Panc1 (cell line): ENCODE data around the gene GPR15.

Source experiments
- CTCF ChIP-seq: fragments of 450-650 bp; IDR thresholded peaks from 2 replicates; pipeline ENCODE4 v1.5.1; 2017; ENCODE audit warnings: mild to moderate bottlenecking
- POLR2AphosphoS5 ChIP-seq: IDR thresholded peaks from 2 replicates; pipeline ENCODE4 v1.6.1; 2012; ENCODE audit warnings: mild to moderate bottlenecking, low read depth, low read length, moderate library complexity
- SIN3A ChIP-seq: IDR thresholded peaks from 2 replicates; pipeline ENCODE4 v1.6.1; 2012; ENCODE audit warnings: low read depth, mild to moderate bottlenecking, low read length, moderate library complexity, borderline replicate concordance; ENCODE audit not compliant: insufficient read depth
- TCF7L2 ChIP-seq: IDR thresholded peaks from 2 replicates; pipeline ENCODE4 v1.6.1; 2011; ENCODE audit warnings: mild to moderate bottlenecking, low read depth, low read length, inconsistent platforms
- TF ChIP-seq, protein P1 (sequence below), 2 experiments: IDR thresholded peaks; 2 replicates each; pipeline ENCODE4 v1.6.1; 2011 to 2012; ENCODE audit warnings: low read depth in 2 of 2, control low read depth in 1 of 2, low read length in 1 of 2, mild to moderate bottlenecking in 1 of 2, moderate library complexity in 1 of 2; ENCODE audit not compliant: insufficient read depth in 1 of 2

- TF ChIP-seq CTCF (no peak), POLR2AphosphoS5 (no peak), SIN3A (no peak), TCF7L2 (no peak)
- TF ChIP-seq, protein P1, sequence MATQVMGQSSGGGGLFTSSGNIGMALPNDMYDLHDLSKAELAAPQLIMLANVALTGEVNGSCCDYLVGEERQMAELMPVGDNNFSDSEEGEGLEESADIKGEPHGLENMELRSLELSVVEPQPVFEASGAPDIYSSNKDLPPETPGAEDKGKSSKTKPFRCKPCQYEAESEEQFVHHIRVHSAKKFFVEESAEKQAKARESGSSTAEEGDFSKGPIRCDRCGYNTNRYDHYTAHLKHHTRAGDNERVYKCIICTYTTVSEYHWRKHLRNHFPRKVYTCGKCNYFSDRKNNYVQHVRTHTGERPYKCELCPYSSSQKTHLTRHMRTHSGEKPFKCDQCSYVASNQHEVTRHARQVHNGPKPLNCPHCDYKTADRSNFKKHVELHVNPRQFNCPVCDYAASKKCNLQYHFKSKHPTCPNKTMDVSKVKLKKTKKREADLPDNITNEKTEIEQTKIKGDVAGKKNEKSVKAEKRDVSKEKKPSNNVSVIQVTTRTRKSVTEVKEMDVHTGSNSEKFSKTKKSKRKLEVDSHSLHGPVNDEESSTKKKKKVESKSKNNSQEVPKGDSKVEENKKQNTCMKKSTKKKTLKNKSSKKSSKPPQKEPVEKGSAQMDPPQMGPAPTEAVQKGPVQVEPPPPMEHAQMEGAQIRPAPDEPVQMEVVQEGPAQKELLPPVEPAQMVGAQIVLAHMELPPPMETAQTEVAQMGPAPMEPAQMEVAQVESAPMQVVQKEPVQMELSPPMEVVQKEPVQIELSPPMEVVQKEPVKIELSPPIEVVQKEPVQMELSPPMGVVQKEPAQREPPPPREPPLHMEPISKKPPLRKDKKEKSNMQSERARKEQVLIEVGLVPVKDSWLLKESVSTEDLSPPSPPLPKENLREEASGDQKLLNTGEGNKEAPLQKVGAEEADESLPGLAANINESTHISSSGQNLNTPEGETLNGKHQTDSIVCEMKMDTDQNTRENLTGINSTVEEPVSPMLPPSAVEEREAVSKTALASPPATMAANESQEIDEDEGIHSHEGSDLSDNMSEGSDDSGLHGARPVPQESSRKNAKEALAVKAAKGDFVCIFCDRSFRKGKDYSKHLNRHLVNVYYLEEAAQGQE (IDR thresholded peaks at IDR 0.05; ENCODE audit: insufficient read depth in 1 of 2, low read depth in 2 of 2, low read length in 1 of 2): no peak
Measured at GRCh38 chr3:98551754-98552153, 20.0 kb downstream of the GPR15 start.
